ENCODE measurements around the gene MACROD2.

DNA sequence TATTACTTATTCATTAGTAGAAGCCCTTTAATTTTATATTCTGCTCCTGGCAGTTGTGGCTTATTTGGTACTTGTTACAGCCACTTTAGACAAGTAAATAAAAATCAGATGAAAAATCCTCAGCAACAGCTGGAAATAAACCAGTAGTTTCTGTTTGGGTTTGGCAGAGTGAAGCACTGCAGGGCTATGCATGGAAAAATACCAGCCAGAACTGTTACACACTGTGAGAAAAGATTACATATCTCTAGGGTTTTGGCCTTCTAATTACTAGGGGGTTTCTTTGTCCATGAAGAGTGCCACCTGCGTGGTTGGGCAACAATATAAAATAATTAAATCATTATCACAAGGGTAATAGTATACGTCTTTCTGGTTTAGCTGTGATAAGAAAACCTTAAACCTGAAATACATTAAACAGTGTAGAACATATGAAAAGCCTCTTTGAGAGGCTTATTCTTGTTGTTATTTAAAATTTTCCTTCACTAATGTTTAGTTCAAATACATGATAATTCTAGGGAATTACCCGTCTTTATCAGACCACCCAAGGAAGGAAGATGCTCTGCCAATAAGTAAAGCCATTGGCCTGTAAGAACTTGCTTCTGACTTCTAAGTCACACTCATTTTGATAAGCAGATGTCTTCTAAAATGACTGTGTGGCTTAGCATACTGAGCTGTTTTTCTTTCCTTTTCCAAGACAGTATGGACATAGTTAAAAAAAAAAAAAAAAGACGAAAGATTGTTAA is 662.1 kb downstream of the MACROD2 start:
- TF ChIP-seq CTCF (IDR thresholded peaks at IDR 0.05), result no peak
- no peak for TF ChIP-seq POLR2A (IDR thresholded peaks at IDR 0.05)

Data from uterus (tissue), 2 donors.